Keratinocyte (primary cell): Measurements from ENCODE around the gene SPAG9. TPM values are rescaled to one million over a fixed set of nuclear protein-coding genes. Genes with fewer than 3 reads are reported as not detected.

Experiments
- DNase-seq: peaks from one replicate; pipeline ENCODE4 v3.0.0-alpha.2; 2011; ENCODE audit warnings: low read depth, missing footprints, low spot score
- FAIRE-seq: peaks from 2 replicates; lab custom pipeline; 2011; peaks lifted over from hg19 to GRCh38; lab: Jason Lieb, UNC
- H2AFZ ChIP-seq: 2 replicates; pipeline ENCODE4 v1.6.0; 2012; ENCODE audit warnings: low read length, control low read depth, inconsistent platforms; ENCODE audit not compliant: control insufficient read depth
- H3K27ac ChIP-seq: 2 replicates; pipeline ENCODE4 v1.5.1; 2011; ENCODE audit warnings: low read length; ENCODE audit not compliant: control insufficient read depth, insufficient read depth
- H3K27me3 ChIP-seq: 3 replicates; pipeline ENCODE4 v1.6.0; 2011; ENCODE audit warnings: low read length; ENCODE audit not compliant: control insufficient read depth, insufficient read depth; ENCODE audit errors: extremely low read depth
- H3K36me3 ChIP-seq, 2 experiments: 2 replicates in 1 of 2; 3 replicates in 1 of 2; pipeline ENCODE4 v1.5.1; 2011; ENCODE audit warnings: low read length in 2 of 2, mild to moderate bottlenecking in 1 of 2; ENCODE audit not compliant: control insufficient read depth in 2 of 2, insufficient read depth in 2 of 2; ENCODE audit errors: extremely low read depth in 1 of 2
- H3K4me1 ChIP-seq: 3 replicates; pipeline ENCODE4 v1.5.1; 2011; ENCODE audit warnings: low read length; ENCODE audit not compliant: control insufficient read depth, insufficient read depth; ENCODE audit errors: extremely low read depth
- H3K4me2 ChIP-seq: 3 replicates; pipeline ENCODE4 v1.6.0; 2011; ENCODE audit warnings: low read depth, low read length; ENCODE audit not compliant: control insufficient read depth, insufficient read depth; ENCODE audit errors: extremely low read depth
- H3K4me3 ChIP-seq, 3 experiments: fragments of 200-600 bp in 1 of 3; sonication (generic) in 1 of 3; 2 replicates in 2 of 3; 3 replicates in 1 of 3; pipeline ENCODE4 v1.5.1; 2011 to 2016; ENCODE audit warnings: low read length in 3 of 3, mild to moderate bottlenecking in 3 of 3, control low read depth in 2 of 3, inconsistent platforms in 1 of 3, low read depth in 1 of 3, mixed read lengths in 1 of 3, mixed run types in 1 of 3, moderate library complexity in 1 of 3; ENCODE audit not compliant: control insufficient read depth in 2 of 3, insufficient read depth in 2 of 3; ENCODE audit errors: extremely low read depth in 1 of 3
- H3K79me2 ChIP-seq: 2 replicates; pipeline ENCODE4 v1.6.0; 2012; ENCODE audit warnings: low read length; ENCODE audit not compliant: control insufficient read depth, insufficient read depth
- H3K9ac ChIP-seq: 3 replicates; pipeline ENCODE4 v1.6.0; 2011; ENCODE audit warnings: low read length; ENCODE audit not compliant: control insufficient read depth, insufficient read depth; ENCODE audit errors: extremely low read depth
- H3K9me1 ChIP-seq: 3 replicates; pipeline ENCODE4 v1.6.0; 2011; ENCODE audit warnings: low read length; ENCODE audit not compliant: control insufficient read depth, insufficient read depth; ENCODE audit errors: extremely low read depth
- H3K9me3 ChIP-seq: 2 replicates; pipeline ENCODE4 v1.5.1; 2012; ENCODE audit warnings: low read depth, low read length; ENCODE audit not compliant: control insufficient read depth
- H4K20me1 ChIP-seq: 3 replicates; pipeline ENCODE4 v1.6.0; 2011; ENCODE audit warnings: low read length; ENCODE audit not compliant: control insufficient read depth, insufficient read depth; ENCODE audit errors: extremely low read depth
- EZH2 ChIP-seq: IDR thresholded peaks from one replicate; pipeline ENCODE4 v1.6.1; 2012; ENCODE audit warnings: inconsistent platforms, mild to moderate bottlenecking, low read length, moderate library complexity
- dilution Hi-C: fragments of 300-500 bp; cut with MboI; formaldehyde crosslinking; loops from one replicate; pipeline ENCODE4 v1.7.0; 2020; ENCODE audit warnings: low sequenced_read_pairs; ENCODE audit not compliant: extremely low pct_ligation_motif_present
- polyA plus RNA-seq, 5 experiments: library from polyadenylated mRNA; depleted of rRNA in 3 of 5; stranded (reverse) in 3 of 5; stranded (forward) in 1 of 5; unstranded in 1 of 5; fragments of >200 nt; gene quantifications; 1 replicate in 1 of 5; 2 replicates in 3 of 5; 3 replicates in 1 of 5; pipeline versions ENCODE4 v1.2.1 to v1.2.3, GENCODE V29; 2011 to 2012; ENCODE audit warnings: missing spikeins in 2 of 5, low read depth in 1 of 5, low replicate concordance in 1 of 5
- TF ChIP-seq, protein P1 (sequence below), 3 experiments: IDR thresholded peaks in 1 of 3; conservative IDR thresholded peaks in 1 of 3; optimal IDR thresholded peaks in 1 of 3; 2 replicates in 2 of 3; 3 replicates in 1 of 3; pipeline versions ENCODE3 to v1.5.1; 2011; ENCODE audit warnings: low read length in 3 of 3, mild to moderate bottlenecking in 3 of 3, moderate library complexity in 2 of 3, control low read depth in 1 of 3, inconsistent platforms in 1 of 3; ENCODE audit not compliant: insufficient read depth in 2 of 3; ENCODE audit errors: extremely low read depth in 1 of 3

The SPAG9 gene
- polyA plus RNA-seq, 1 donor (not counting 4 experiments of a cell fraction or from before 2014, with no cell fraction given), result 43.1 TPM

DNA sequence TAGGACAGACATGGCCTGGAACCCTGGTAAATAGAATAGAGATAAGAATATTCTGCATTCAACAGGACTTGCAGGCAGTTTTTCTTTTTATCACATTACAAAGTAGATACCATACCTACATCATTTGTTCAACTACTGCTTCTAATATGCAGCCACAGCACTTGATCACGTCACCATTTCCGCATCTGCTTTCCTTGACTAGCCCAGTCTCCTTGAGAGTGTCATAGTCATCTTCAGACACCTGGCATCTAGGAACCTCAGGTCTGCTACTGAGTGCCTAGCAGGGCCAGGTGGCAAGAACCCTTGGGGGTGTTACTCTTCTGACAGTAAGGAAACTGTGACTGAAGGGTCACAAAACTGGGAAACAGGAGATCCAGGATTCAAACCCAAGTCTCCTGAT, 161.3 kb downstream of the SPAG9 start:
- dilution Hi-C loops, result loop anchor here (25.0 kb wide), 1 partner anchor 97 kb away; the partner anchor contains the start of gene TOB1
- FAIRE-seq, result no peak

DNA sequence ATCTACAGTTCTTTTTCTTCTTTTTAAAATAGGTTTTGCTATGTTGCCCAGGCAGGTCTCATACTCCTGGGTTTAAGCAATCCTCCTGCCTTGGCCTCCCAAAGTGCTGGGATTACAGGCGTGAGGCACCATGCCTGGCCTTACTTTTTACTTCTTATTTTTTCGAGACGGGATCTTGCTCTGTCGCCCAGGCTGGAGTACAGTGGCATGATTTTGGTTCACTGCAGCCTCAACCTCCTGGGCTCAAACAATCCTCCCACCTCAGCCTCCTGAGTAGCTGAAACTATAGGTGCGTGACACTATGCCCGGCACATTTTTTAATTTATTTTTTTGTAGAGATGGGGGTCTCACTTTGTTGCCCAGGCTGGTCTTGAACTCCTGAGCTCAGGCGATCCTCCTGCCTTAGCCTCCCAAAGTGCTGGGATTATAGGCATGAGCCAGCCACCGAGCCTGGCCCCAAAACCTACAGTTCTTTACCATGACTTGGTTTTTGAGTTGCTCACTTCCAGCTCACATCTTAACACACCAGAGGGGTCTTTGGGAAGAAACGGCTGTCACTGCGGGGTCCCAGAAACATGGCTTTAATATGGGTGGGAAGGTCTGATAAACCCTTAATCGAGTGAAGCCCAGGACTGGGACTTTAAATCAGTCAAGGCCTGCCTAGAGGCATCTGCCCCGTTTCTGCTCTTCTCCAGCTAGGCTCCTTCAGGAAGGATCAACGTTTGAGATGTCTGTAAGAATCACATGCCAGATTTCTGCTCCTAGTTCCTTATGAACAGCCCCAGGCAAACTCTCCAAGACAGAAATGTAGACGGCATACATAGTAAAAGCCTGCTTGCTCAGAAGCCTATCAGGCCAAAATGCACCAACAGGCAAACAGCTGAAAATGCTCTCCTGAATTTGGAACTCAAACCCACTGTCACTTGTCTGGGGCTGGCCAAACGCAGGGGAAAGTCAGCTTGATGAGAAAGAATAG, 162.8 kb downstream of the SPAG9 start:
- no peak overlapping the region for H3K9ac ChIP-seq
- FAIRE-seq (no peak), DNase-seq (no peak)
- H3K9me3 ChIP-seq, result no peaks in the 10 kb centered on the region
- H4K20me1 ChIP-seq, result no peaks in the 10 kb centered on the region
- no peaks in the 10 kb centered on the region for H3K79me2 ChIP-seq
- peaks cover 31% of the 10 kb centered on the region for H3K4me1 ChIP-seq
- H2AFZ ChIP-seq, result no peak overlapping the region
- no peak overlapping the region for H3K4me2 ChIP-seq
- no peaks in the 10 kb centered on the region for H3K9me1 ChIP-seq
- H3K27ac ChIP-seq, result no peak overlapping the region
- TF ChIP-seq, protein P1, sequence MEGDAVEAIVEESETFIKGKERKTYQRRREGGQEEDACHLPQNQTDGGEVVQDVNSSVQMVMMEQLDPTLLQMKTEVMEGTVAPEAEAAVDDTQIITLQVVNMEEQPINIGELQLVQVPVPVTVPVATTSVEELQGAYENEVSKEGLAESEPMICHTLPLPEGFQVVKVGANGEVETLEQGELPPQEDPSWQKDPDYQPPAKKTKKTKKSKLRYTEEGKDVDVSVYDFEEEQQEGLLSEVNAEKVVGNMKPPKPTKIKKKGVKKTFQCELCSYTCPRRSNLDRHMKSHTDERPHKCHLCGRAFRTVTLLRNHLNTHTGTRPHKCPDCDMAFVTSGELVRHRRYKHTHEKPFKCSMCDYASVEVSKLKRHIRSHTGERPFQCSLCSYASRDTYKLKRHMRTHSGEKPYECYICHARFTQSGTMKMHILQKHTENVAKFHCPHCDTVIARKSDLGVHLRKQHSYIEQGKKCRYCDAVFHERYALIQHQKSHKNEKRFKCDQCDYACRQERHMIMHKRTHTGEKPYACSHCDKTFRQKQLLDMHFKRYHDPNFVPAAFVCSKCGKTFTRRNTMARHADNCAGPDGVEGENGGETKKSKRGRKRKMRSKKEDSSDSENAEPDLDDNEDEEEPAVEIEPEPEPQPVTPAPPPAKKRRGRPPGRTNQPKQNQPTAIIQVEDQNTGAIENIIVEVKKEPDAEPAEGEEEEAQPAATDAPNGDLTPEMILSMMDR (optimal IDR thresholded peaks at IDR 0.05 in 1 of 3, IDR thresholded peaks at IDR 0.05 in 1 of 3, conservative IDR thresholded peaks at IDR 0.05 in 1 of 3; ENCODE audit: extremely low read depth in 1 of 3, insufficient read depth in 2 of 3, low read length in 3 of 3), result no peak
- TF ChIP-seq EZH2, result no peak
- dilution Hi-C loops, result loop anchor here (25.0 kb wide), 1 partner anchor 96 kb away; the partner anchor contains the start of gene TOB1
- peaks cover 2 to 19% of the 10 kb centered on the region in 2 experiments for H3K36me3 ChIP-seq
- no peaks in the 10 kb centered on the region for H3K27me3 ChIP-seq
- H3K4me3 ChIP-seq, result no peak overlapping the region

More for the DNA sequence above, 161.3 kb downstream of the SPAG9 start:
- Histone ChIP-seq H3K9me3 (no peaks in the 10 kb centered on the region), H3K27ac (no peak overlapping the region), H4K20me1 (no peaks in the 10 kb centered on the region), H3K36me3 (peaks cover 4 to 19% of the 10 kb centered on the region in 2 experiments), H3K4me1 (peaks cover 16% of the 10 kb centered on the region), H3K9me1 (no peaks in the 10 kb centered on the region), H3K79me2 (no peaks in the 10 kb centered on the region), H3K4me2 (no peak overlapping the region), H3K9ac (no peak overlapping the region), H3K27me3 (no peaks in the 10 kb centered on the region), H3K4me3 (no peak overlapping the region), H2AFZ (no peak overlapping the region)
- DNase-seq, result no peak
- TF ChIP-seq, protein P1 (optimal IDR thresholded peaks at IDR 0.05 in 1 of 3, IDR thresholded peaks at IDR 0.05 in 1 of 3, conservative IDR thresholded peaks at IDR 0.05 in 1 of 3; ENCODE audit: extremely low read depth in 1 of 3, insufficient read depth in 2 of 3, low read length in 3 of 3), result no peak
- TF ChIP-seq EZH2, result no peak
